Ramos (cell line): ENCODE results near the gene VTN.
"Not testable (repeated sequence)": the region's sequence is repeated elsewhere in the genome, so short reads cannot be mapped to it uniquely, and the experiment has no call there.

Experiments
- in situ Hi-C: fragments of 300-500 bp; cut with MboI; formaldehyde crosslinking; loops from one replicate; pipeline ENCODE4 v1.14.3; 2022; ENCODE audit warnings: low sequenced_read_pairs; ENCODE audit not compliant: unreplicated experiment

The VTN gene

DNA sequence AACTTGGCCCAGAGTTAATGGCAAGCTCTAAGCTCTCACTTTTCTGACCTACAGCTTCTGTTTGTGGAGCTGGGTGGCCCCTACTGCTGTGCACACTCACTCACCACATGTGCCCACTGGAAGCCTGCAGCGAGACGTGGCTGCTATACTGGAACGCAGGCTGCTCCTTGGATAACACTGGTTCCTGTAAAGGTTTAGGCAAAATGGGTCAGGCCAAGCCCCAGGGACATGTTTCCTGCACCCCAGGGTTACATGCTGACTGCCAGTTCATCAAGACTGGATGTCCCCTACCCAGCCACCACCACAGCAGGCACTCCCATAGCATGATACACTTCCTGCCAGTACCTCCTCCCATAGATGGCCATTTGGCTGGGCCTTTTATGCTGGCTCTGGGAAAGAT lies 21.1 kb downstream of the VTN start:
- in situ Hi-C loops: no loop called here

GRCh38 chr17:28347261-28347891 lies 22.7 kb downstream of the VTN start:
- in situ Hi-C loops: no loop called here

DNA sequence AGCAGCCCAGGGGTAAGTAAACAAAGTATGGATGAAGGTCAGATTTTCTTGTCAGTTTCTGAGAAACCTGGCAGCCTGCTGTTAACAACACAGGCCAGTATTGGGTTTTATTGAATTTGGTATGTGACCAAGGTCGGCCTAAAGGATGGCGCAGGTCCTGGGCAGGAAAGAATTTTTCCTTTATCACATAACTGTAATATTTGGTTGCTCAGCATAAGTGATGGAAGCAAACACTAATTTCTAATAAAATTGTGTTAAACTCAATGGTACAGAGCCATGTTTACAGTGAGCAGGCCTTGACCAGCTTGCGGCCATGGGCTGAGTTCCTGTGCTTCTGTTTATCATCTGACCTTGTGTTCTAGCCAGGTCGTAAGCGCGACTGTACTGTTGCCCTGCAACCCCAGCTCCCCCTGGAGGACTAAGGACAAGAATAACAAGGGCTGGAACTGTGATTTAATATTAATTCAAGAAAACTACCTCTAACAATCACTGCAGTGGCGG lies 23.3 kb downstream of the VTN start:
- in situ Hi-C loops: no loop called here

DNA sequence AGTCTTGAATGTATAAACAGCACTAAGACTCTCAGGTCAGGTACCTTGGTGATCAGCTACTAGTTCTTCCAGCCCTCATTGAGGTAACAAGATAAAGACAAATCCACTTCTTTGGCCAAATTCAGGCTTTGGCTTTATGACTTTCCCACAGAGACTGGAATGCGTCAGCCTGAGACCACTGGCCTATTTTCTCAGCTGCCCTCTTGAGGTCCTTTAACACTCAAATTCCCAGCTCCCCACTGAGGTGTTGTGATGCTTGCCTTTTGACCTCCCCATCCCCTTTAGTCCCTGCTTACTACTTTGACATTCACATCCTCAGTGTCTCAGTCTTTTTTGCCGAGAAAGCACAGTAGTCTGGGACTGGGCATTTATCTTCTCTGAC lies 23.9 kb downstream of the VTN start:
- in situ Hi-C loops: no loop called here

DNA sequence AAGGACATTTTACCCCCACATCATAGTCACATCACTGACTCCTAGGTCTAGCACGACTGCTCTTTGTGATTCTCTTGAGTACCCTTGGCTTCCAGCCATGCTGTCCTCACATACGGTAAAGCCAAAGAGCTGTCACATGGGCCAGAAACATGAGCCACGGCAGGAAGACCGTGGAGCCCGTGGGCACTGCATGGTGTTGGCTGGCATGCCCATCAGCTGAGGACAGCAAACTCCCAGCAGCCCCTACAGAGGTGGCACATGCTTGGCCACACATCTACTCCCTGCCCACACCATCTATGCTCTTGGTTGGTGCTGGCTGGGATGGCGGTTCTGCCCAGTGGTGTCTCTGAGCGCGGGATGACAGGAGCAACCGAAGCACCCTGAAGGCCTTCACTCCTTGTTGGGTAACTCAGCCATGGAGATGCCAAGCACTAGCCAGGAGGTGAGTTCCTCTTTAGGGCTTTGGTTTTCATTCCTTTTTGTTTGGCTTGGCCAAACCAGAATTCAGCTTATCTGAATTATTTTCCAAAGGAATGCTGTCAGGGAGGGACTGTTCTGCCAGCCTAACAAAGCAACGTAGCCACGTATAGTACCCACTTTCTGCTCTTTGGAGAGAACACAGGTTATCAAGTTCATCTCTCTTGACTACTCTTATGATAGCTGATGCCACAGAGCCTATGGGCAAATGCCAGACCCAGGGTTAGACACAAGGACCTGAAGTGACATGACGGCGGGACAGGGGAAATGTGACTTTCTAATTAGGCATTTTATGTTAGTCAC lies 24.5 kb downstream of the VTN start:
- in situ Hi-C loops: no loop called here

GRCh38 chr17:28344435-28344901 lies 25.6 kb downstream of the VTN start:
- in situ Hi-C loops: no loop called here

DNA sequence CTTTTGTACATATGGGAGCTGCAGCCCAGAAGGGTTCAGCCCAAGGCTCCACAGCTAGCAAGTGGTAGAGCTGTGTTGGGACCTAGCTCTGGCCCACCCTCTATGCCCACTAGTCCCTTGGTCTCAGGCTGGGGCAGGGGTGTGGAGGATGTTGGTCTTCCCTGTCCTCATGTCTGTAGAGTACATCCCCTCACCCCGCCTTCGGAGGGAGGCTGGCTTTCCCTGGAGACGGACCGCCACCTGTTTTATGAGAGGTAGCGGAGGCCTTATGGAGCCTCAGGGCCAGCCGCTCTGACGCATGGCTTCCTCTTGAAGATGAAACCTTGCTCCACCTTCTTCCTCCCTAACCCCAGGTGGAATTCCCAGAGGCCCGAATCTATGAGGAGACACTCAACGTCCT lies 26.1 kb downstream of the VTN start:
- in situ Hi-C loops: no loop called here

DNA sequence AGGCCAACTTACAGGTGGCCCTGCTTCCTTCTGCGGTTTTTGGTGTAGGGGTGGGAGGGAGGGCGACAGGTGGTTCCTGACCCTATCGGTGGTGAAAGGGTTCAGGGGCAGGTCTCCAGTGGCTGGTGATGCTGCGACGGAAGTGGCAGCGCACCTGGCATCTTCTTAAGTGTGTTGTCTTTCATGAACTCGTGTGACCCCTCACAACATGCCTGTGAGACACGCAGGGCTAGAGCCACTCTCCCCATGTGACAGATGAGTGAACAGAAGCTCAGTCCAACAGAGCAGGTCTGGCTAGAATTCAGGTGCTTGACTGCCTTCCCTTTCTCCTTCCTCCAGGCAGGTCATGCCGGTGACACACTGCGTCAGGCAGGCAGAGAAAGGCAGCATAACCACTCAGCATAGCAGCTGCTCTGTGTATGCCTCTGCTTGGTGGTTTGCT lies 26.6 kb downstream of the VTN start:
- in situ Hi-C loops: no loop called here

- in situ Hi-C loops: no loop called here
These were observed 27.8 kb downstream of the VTN start for GRCh38 chr17:28342313-28342712.

GRCh38 chr17:28341516-28341915 lies 28.6 kb downstream of the VTN start:
- in situ Hi-C loops: no loop called here

GRCh38 chr17:28340374-28340773 lies 29.7 kb downstream of the VTN start:
- in situ Hi-C loops: no loop called here

- in situ Hi-C loops: no loop called here
These were observed 30.7 kb downstream of the VTN start for GRCh38 chr17:28339431-28339830.

DNA sequence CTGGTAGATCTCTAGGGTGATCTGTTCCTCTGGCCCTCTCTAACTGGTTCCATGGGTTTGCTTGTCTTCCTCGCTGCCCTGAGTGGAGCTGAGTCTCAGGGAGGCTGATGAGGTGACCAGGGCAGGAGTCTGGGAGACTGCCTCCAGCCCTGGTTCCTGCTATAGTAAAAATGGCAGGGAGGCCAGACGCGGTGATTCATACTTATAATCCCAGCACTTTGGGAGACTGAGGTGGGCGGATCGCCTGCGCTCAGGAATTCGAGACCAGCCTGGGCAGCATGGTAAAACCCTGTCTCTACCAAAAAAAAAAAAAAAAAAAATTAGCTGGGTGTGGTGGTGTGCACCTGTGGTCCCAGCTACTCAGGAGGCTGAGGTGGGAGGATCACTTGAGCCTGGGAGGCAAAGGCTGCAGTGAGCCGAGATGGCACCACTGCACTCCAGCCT lies 31.3 kb downstream of the VTN start:
- in situ Hi-C loops: not testable (repeated sequence)

DNA sequence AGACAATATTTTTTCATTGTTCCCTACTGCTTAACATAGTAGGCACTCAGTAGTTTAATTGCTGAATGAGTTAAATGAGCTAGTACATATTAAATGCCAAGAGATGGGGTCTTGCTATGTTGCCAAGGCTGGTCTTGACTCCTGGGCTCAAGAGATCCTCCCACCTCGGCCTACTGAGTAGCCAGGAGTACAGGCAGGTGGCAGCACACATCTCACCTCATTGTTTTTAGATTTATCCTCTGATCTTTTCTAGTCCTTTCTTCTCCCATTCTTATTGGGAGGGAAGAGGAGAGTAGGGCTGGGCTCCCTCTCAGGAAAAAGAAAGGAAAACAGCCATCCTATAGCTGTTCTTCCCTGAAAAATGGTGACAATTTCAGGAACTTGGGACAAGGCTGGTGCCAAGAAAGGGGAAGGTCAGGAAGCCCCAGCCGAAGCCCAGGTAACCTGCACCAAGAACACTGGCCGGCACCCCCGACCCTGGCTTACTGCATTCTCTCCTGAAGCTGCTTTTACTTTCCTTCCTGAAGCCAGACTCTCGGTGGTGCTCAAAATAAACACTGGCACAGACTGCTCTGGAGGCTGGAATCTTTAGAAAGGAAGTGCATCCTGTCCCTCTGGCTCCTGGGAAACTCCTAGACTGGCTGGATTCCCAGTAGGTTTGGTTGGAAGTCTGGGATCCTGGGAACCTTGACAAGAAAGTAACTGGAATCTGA lies 31.9 kb downstream of the VTN start:
- in situ Hi-C loops: no loop called here

DNA sequence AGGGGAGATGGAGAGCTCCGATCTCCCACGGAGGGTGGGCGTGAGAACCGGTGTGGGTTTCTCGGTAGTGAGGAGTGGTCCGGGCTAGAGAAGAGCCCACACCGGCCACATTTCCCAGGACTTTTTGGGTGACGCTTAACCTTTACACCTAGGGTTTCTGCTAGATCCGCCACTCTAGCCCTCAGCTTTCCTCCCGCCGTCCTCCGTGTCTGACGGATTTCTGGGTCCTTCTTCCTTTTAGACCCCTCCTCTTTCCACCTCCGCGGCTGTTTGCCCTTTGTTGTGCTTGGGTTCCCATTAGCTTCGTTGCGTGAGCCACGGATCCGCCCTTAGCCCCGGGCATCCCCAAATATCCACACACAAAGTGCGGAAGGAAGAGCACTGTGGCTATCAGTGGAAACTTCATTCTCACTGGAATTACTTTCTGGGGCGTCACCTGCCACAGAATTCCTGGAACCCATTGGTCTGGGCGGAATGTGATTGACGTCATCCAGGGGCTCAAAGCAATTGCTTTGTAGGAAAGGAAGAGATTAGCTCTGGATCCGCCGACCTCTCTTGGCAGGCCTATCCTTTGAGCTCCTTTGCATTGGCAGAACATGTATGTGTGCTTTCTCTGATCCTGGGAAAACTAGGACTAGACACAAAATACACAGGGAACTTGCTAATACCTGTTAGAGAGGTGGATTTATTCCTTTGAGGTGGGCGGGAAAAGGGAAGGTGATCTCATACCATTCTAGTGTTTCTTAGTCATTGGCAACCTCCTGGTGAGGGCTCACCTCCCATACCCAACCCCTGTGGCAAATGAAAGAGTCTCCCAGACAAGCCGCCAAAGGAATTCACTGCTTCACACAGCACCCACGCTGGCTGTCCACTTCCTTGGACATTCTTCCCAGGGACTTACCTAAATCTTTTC lies 33.9 kb downstream of the VTN start:
- in situ Hi-C loops: no loop called here

DNA sequence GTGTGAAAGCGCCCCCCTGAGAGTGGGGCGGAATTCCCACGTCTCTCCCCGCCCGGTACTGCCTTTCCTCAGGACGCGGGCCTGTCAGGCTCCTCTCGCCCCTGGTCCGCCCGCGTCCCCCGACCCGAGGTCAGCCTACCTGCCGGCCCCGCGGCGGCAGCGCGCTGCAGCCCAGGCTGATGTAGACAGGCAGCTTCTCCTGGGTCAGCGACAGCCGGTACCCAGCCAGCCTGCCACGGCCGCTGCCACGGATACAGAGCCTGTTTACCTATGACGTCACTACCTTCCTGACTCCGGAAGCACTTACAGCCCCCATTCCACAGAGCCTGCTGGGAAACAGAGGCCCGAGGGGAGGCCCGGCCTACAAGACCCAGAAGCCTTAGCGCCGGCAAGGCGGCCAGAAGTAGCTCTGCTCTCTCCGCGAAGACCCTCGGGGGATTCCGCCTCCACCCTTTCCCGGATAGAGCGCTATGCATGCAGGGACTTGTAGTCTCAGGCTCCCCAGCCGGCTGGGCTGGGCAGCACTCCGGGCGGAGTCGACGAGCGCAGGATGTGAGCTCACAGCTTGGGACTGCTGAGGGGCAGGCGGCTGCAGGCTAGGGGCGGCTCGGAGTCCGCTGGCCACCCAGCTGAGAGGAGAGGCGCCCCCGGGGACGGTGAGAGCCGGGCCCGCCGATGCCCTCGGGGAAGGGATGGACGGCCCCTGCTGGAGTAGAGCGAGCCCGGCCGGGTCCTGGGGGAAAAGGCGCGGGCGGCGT lies 34.7 kb downstream of the VTN start, which contains the start of the genes IFT20 and TNFAIP1:
Gene IFT20 (minus strand): TSS at position 272 of the 758 bp plus-strand sequence. CDS start 3,487 bp downstream, outside the sequence.
Gene TNFAIP1 (plus strand): TSS at position 561 of the 758 bp plus-strand sequence. CDS start 3,761 bp downstream, outside the sequence.
- in situ Hi-C loops: no loop called here

DNA sequence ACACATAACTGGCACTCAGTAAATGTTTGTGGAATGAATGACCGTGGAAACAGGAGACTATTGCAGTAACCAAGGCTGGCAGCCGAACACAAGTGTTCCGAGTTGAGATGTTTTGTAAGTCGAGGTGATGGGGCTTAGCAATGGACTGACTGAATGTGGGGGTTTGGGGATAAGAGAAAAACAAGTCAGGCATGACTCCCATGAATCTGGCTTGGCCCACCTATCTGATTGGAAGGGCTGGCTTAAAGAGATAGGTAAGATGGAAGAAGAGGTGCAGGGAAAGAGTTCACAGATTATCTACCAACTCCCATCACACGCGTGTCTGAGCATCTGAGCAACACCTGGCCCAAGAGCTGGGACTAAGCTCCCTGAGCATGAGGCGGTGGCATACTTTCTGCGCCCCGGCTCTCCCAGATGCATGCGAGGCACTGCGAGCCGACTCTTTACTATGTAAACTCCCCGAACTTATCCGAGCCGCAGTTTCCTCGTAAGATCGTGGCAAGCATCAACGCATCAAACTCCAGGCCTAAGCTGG lies 35.4 kb downstream of the VTN start:
- in situ Hi-C loops: no loop called here

DNA sequence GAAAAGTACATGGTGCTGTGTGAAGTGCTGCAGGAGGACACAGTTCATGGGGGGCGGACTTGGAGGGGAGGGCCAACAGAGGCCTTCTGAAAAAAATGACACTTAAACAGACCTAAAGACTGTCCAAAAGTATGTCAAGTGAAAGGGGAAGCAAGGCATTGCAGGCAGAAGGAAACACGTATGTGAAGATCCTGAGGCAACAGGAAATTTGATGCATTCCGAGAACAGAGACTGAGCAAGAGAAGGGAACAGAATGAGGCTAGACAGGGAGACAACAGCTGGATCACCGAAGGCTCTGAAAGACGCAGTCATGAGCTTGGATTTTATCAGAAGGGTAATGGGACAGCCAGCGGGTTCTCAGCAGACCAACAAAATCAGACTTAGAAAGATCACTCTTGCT lies 35.9 kb downstream of the VTN start:
- in situ Hi-C loops: no loop called here
